ENCODE data around the gene HS6ST2. TPM values are rescaled to one million over a fixed set of nuclear protein-coding genes. Genes with fewer than 3 reads are reported as not detected.

The HS6ST2 gene
- total and polyA plus RNA-seq, 2 donors: 1.3 to 1.8 TPM

DNA sequence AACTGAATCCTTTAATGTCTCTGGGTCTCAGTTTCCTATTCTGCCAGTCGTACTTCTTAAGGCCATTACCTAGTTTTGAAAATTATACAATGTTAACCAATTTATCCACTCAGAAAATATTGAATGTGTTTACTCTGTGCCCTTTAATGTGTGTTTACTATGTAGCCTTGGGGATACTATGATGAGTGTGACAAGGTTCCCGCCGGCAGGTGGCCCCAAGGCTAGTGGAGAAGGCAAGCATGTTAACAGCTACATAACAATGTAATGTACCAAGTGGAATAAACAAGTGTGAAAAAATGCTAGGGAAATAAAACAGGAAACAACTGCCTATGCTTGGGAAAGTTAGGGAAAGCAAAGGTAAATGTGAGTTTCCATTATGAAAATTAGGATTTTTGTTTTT is 282.3 kb downstream of the HS6ST2 start:
- H3K4me3 ChIP-seq (ENCODE audit: low read length in 2 of 2): no peak overlapping the region
- no peak for DNase-seq (ENCODE audit: low read depth in 6 of 9, low spot score in 9 of 9)
- H3K4me1 ChIP-seq (ENCODE audit: control insufficient read depth in 2 of 2, insufficient read depth in 2 of 2, low read length in 2 of 2): no peaks in the 10 kb centered on the region
- H3K27me3 ChIP-seq (ENCODE audit: control insufficient read depth in 2 of 2, insufficient read depth in 1 of 2, low read length in 1 of 2): no peaks in the 10 kb centered on the region
- H3K27ac ChIP-seq (ENCODE audit: low read depth in 1 of 2, low read length in 1 of 2): no peak overlapping the region
- no peaks in the 10 kb centered on the region for H3K36me3 ChIP-seq (ENCODE audit: control insufficient read depth in 2 of 2, insufficient read depth in 2 of 2, low read length in 1 of 2)
- no peaks in the 10 kb centered on the region for H3K9me3 ChIP-seq (ENCODE audit: control insufficient read depth in 2 of 2, insufficient read depth in 1 of 2, low read length in 1 of 2)
- 98% methylated on average over 3 of the region's 3 CpGs for WGBS

DNA sequence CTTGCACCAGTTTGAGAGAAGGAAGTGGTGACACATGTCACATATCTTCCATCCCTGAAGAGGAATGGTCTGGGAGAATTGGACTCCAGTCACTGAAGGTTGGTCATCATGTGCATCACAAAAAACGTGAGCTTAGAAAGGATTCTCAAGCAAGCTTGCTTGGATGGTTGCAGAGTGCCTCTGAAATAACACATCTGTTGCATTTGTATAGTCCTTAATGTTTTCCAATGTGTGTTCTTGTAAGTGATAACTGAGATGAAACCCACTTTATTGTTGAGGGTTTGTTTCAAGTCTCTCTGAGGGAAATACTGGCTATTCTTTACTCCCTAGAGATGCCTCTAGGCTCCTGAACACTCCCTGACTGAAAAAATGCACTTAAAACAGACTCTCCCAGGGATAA is 285.1 kb downstream of the HS6ST2 start:
- Histone ChIP-seq H3K4me1 (ENCODE audit: control insufficient read depth in 2 of 2, insufficient read depth in 2 of 2, low read length in 2 of 2) (no peaks in the 10 kb centered on the region), H3K36me3 (ENCODE audit: control insufficient read depth in 2 of 2, insufficient read depth in 2 of 2, low read length in 1 of 2) (no peaks in the 10 kb centered on the region), H3K4me3 (ENCODE audit: low read length in 2 of 2) (no peak overlapping the region), H3K9me3 (ENCODE audit: control insufficient read depth in 2 of 2, insufficient read depth in 1 of 2, low read length in 1 of 2) (no peaks in the 10 kb centered on the region), H3K27me3 (ENCODE audit: control insufficient read depth in 2 of 2, insufficient read depth in 1 of 2, low read length in 1 of 2) (no peaks in the 10 kb centered on the region), H3K27ac (ENCODE audit: low read depth in 1 of 2, low read length in 1 of 2) (no peak overlapping the region)
- no peak for DNase-seq (ENCODE audit: low read depth in 6 of 9, low spot score in 9 of 9)
- 84% methylated on average over 1 of the region's 1 CpG for WGBS

DNA sequence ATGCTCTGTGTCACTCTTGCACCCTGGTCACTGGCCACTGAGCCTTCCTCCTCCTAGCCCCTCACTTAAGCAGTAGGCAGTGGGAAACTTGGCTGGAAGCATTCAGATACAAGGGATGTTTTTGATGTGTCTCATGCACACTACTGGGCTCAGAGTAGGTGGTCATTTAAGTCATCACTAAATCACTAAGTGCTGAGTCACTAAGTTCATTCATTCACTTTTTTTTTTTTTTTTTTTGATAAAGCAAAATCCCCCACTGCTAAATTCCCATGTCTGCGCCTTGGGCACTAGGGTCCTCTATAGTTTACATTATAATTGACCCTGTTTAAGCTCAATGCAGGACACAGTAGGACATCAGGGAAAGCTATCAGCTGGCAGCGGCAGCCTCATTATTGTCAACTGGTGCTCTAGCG is 287.2 kb downstream of the HS6ST2 start:
- no peak for DNase-seq (ENCODE audit: low read depth in 6 of 9, low spot score in 9 of 9)
- Histone ChIP-seq H3K9me3 (ENCODE audit: control insufficient read depth in 2 of 2, insufficient read depth in 1 of 2, low read length in 1 of 2) (no peaks in the 10 kb centered on the region), H3K27ac (ENCODE audit: low read depth in 1 of 2, low read length in 1 of 2) (no peak overlapping the region), H3K36me3 (ENCODE audit: control insufficient read depth in 2 of 2, insufficient read depth in 2 of 2, low read length in 1 of 2) (no peaks in the 10 kb centered on the region), H3K4me1 (ENCODE audit: control insufficient read depth in 2 of 2, insufficient read depth in 2 of 2, low read length in 2 of 2) (no peaks in the 10 kb centered on the region), H3K4me3 (ENCODE audit: low read length in 2 of 2) (no peak overlapping the region), H3K27me3 (ENCODE audit: control insufficient read depth in 2 of 2, insufficient read depth in 1 of 2, low read length in 1 of 2) (peaks cover 0 to 3% of the 10 kb centered on the region in 2 donors)
- WGBS: 95% methylated on average over 3 of the region's 3 CpGs

DNA sequence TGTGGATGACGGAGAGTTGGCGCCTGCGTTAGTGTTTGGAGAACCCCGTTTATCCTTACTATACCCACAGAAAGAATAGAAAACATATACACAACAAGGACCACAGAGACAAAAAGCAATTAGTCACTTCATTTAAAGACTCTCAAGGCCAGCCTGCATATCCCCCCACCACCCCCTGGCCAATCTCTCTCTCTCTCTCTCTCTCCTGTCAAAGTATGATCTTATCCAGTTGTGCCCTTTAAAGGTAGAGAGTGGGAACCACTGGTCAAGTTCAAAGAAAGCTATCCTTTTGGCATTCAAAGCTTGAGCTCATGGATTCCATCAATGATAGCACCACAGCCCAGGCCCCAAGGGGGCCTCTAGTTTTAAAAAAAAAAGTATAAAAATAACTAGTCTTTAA is 289.3 kb downstream of the HS6ST2 start:
- Histone ChIP-seq H3K4me1 (ENCODE audit: control insufficient read depth in 2 of 2, insufficient read depth in 2 of 2, low read length in 2 of 2) (no peaks in the 10 kb centered on the region), H3K27me3 (ENCODE audit: control insufficient read depth in 2 of 2, insufficient read depth in 1 of 2, low read length in 1 of 2) (peaks cover 0 to 3% of the 10 kb centered on the region in 2 donors), H3K27ac (ENCODE audit: low read depth in 1 of 2, low read length in 1 of 2) (no peak overlapping the region), H3K9me3 (ENCODE audit: control insufficient read depth in 2 of 2, insufficient read depth in 1 of 2, low read length in 1 of 2) (no peaks in the 10 kb centered on the region), H3K4me3 (ENCODE audit: low read length in 2 of 2) (no peak overlapping the region), H3K36me3 (ENCODE audit: control insufficient read depth in 2 of 2, insufficient read depth in 2 of 2, low read length in 1 of 2) (no peaks in the 10 kb centered on the region)
- DNase-seq (ENCODE audit: low read depth in 6 of 9, low spot score in 9 of 9): no peak
- 94% methylated on average over 4 of the region's 4 CpGs for WGBS

DNA sequence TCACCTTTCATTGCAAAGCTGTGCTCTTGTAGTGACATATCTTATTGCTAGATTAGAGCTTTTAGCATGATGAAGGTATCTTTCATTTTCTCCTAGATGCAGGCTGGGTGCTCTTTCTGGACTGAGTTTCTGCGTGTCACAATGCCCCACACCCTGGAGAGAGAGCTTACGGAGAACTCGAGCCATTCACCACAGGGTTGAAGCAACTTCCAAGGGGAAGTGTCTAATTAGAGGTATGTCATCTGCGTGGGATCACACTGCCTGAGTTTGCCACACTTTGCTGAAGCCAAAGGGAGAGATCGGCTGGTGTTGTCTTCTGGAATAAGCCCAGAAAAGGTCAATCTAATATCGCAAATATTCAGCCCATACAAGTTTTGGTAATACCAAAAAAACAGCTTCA is 290.3 kb downstream of the HS6ST2 start:
- Histone ChIP-seq H3K27ac (ENCODE audit: low read depth in 1 of 2, low read length in 1 of 2) (no peak overlapping the region), H3K4me1 (ENCODE audit: control insufficient read depth in 2 of 2, insufficient read depth in 2 of 2, low read length in 2 of 2) (no peaks in the 10 kb centered on the region), H3K4me3 (ENCODE audit: low read length in 2 of 2) (no peak overlapping the region), H3K36me3 (ENCODE audit: control insufficient read depth in 2 of 2, insufficient read depth in 2 of 2, low read length in 1 of 2) (no peaks in the 10 kb centered on the region), H3K27me3 (ENCODE audit: control insufficient read depth in 2 of 2, insufficient read depth in 1 of 2, low read length in 1 of 2) (peaks cover 0 to 3% of the 10 kb centered on the region in 2 donors), H3K9me3 (ENCODE audit: control insufficient read depth in 2 of 2, insufficient read depth in 1 of 2, low read length in 1 of 2) (no peaks in the 10 kb centered on the region)
- DNase-seq (ENCODE audit: low read depth in 6 of 9, low spot score in 9 of 9): no peak
- 93% methylated on average over 6 of the region's 6 CpGs for WGBS

DNA sequence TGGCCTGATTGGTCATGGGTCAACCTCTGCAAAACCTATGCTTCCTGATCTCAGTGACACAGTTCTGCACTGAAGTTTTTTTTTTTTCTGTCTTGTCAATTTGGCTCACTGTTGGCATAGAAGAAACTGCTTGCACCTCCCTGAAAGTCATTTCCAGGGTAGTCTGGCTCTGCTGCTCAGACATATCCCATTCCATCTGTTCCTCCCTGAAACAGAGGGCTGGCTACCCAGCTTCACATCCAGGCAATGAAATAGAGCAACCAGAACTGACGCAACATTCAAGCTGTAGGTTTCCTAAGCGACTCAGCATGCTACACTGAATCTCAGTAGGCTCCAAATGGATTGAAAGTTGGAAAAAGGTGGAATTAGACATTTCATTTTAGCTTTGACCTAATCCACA is 292.8 kb downstream of the HS6ST2 start:
- WGBS: 95% methylated on average over 2 of the region's 2 CpGs

DNA sequence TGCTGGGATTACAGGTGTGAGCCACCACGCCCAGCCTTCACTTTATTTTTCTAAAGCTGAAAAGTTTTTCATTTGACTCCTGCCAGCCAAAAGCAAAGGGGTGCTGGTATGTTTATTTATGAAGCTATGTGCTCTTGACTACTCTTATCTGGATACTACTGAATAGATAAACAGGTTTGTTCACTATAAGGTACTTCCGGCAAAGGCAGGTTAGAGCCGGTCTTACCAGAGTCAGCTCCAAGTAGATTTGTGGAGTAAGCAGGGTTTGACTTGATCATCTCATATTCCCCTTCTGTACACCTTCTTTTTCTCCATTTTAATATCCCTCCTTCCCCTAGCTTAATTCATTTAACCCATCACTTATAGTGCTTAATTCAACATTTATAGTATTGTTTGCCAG is 294.2 kb downstream of the HS6ST2 start:
- H3K4me1 ChIP-seq (ENCODE audit: control insufficient read depth in 2 of 2, insufficient read depth in 2 of 2, low read length in 2 of 2): no peaks in the 10 kb centered on the region

More for the DNA sequence above, 292.8 kb downstream of the HS6ST2 start:
- Histone ChIP-seq H3K4me3 (ENCODE audit: low read length in 2 of 2) (no peak overlapping the region), H3K9me3 (ENCODE audit: control insufficient read depth in 2 of 2, insufficient read depth in 1 of 2, low read length in 1 of 2) (no peaks in the 10 kb centered on the region), H3K4me1 (ENCODE audit: control insufficient read depth in 2 of 2, insufficient read depth in 2 of 2, low read length in 2 of 2) (no peaks in the 10 kb centered on the region), H3K27ac (ENCODE audit: low read depth in 1 of 2, low read length in 1 of 2) (no peak overlapping the region), H3K27me3 (ENCODE audit: control insufficient read depth in 2 of 2, insufficient read depth in 1 of 2, low read length in 1 of 2) (peaks cover 0 to 3% of the 10 kb centered on the region in 2 donors), H3K36me3 (ENCODE audit: control insufficient read depth in 2 of 2, insufficient read depth in 2 of 2, low read length in 1 of 2) (no peaks in the 10 kb centered on the region)
- DNase-seq (ENCODE audit: low read depth in 6 of 9, low spot score in 9 of 9): no peak

DNA sequence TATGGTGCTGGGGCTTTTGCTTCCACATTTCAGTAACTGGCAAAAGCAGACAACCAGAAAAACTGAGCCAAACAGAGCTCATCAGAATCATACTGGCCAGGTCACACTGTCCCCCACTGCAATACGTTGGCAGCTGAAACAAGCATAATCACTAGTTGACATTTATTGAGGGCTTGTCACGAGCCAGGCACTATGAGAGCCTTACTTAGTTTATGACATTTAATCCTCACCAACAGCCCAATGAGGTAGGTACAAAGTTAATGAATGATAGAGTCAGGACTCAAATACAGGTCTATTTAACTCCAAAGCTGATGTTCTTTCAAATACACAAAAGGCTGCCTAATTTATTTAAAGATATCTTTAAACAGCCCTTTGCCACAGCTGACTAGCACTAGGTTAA is 295.6 kb downstream of the HS6ST2 start:
- WGBS: 90% methylated on average over 2 of the region's 2 CpGs
- no peaks in the 10 kb centered on the region for H3K27me3 ChIP-seq (ENCODE audit: control insufficient read depth in 2 of 2, insufficient read depth in 1 of 2, low read length in 1 of 2)
- no peaks in the 10 kb centered on the region for H3K4me1 ChIP-seq (ENCODE audit: control insufficient read depth in 2 of 2, insufficient read depth in 2 of 2, low read length in 2 of 2)
- no peaks in the 10 kb centered on the region for H3K9me3 ChIP-seq (ENCODE audit: control insufficient read depth in 2 of 2, insufficient read depth in 1 of 2, low read length in 1 of 2)
- H3K36me3 ChIP-seq (ENCODE audit: control insufficient read depth in 2 of 2, insufficient read depth in 2 of 2, low read length in 1 of 2): no peaks in the 10 kb centered on the region
- H3K4me3 ChIP-seq (ENCODE audit: low read length in 2 of 2): no peak overlapping the region
- H3K27ac ChIP-seq (ENCODE audit: low read depth in 1 of 2, low read length in 1 of 2): no peak overlapping the region
- no peak for DNase-seq (ENCODE audit: low read depth in 6 of 9, low spot score in 9 of 9)

More for the DNA sequence above, 294.2 kb downstream of the HS6ST2 start:
- no peak for DNase-seq (ENCODE audit: low read depth in 6 of 9, low spot score in 9 of 9)
- no peaks in the 10 kb centered on the region for H3K36me3 ChIP-seq (ENCODE audit: control insufficient read depth in 2 of 2, insufficient read depth in 2 of 2, low read length in 1 of 2)
- H3K4me3 ChIP-seq (ENCODE audit: low read length in 2 of 2): no peak overlapping the region
- H3K9me3 ChIP-seq (ENCODE audit: control insufficient read depth in 2 of 2, insufficient read depth in 1 of 2, low read length in 1 of 2): no peaks in the 10 kb centered on the region
- no peak overlapping the region for H3K27ac ChIP-seq (ENCODE audit: low read depth in 1 of 2, low read length in 1 of 2)
- peaks cover 0 to 3% of the 10 kb centered on the region in 2 donors for H3K27me3 ChIP-seq (ENCODE audit: control insufficient read depth in 2 of 2, insufficient read depth in 1 of 2, low read length in 1 of 2)
- WGBS: 96% methylated on average over 3 of the region's 3 CpGs

DNA sequence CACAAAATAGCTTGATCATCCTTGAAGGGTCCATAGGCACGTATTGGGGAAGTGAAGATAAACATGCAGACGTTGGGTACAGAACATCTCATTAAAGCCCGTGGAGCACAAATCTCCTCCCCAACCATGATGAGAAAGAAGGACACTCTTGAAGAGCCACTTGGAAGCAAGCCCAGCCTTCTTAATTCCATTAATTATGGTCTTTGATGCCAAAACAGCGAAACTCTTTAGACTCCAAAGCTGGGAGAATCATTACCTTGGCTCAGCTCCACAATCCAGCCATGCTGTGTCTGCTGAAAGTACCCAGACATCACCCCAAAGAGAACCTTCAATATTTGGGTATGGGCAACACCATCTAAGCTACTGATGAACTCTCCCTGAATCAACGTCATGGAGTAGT is 300.6 kb downstream of the HS6ST2 start:
- WGBS: 95% methylated on average over 5 of the region's 5 CpGs
- Histone ChIP-seq H3K9me3 (ENCODE audit: control insufficient read depth in 2 of 2, insufficient read depth in 1 of 2, low read length in 1 of 2) (no peaks in the 10 kb centered on the region), H3K4me3 (ENCODE audit: low read length in 2 of 2) (no peak overlapping the region), H3K4me1 (ENCODE audit: control insufficient read depth in 2 of 2, insufficient read depth in 2 of 2, low read length in 2 of 2) (no peaks in the 10 kb centered on the region), H3K27ac (ENCODE audit: low read depth in 1 of 2, low read length in 1 of 2) (no peak overlapping the region), H3K27me3 (ENCODE audit: control insufficient read depth in 2 of 2, insufficient read depth in 1 of 2, low read length in 1 of 2) (no peaks in the 10 kb centered on the region), H3K36me3 (ENCODE audit: control insufficient read depth in 2 of 2, insufficient read depth in 2 of 2, low read length in 1 of 2) (no peaks in the 10 kb centered on the region)
- no peak for DNase-seq (ENCODE audit: low read depth in 6 of 9, low spot score in 9 of 9)

DNA sequence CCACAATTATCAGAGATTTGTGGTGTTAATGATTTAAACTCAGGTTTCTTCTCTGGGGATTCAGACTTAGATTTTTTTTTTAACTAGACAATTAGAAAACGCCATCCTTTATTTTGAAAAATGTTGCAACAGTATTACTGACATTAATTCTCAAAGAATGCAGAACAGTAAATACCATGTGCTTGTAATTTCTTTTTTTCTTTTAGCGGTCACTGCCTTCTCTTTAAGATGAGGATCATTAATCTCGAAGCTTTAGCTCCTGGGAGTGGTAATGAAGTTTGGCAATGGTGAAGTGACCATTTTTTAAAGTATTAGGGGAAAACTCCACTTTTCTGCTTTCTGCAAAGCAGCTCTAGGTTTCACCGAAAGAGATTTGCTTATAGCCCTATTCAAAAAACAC is 305.6 kb downstream of the HS6ST2 start:
- DNase-seq (ENCODE audit: low read depth in 6 of 9, low spot score in 9 of 9): no peak

More for the DNA sequence above, 305.6 kb downstream of the HS6ST2 start:
- H3K4me3 ChIP-seq (ENCODE audit: low read length in 2 of 2): no peak overlapping the region
- H3K36me3 ChIP-seq (ENCODE audit: control insufficient read depth in 2 of 2, insufficient read depth in 2 of 2, low read length in 1 of 2): no peaks in the 10 kb centered on the region
- H3K27ac ChIP-seq (ENCODE audit: low read depth in 1 of 2, low read length in 1 of 2): no peak overlapping the region
- no peaks in the 10 kb centered on the region for H3K9me3 ChIP-seq (ENCODE audit: control insufficient read depth in 2 of 2, insufficient read depth in 1 of 2, low read length in 1 of 2)
- H3K4me1 ChIP-seq (ENCODE audit: control insufficient read depth in 2 of 2, insufficient read depth in 2 of 2, low read length in 2 of 2): no peaks in the 10 kb centered on the region
- H3K27me3 ChIP-seq (ENCODE audit: control insufficient read depth in 2 of 2, insufficient read depth in 1 of 2, low read length in 1 of 2): no peaks in the 10 kb centered on the region
- 97% methylated on average over 4 of the region's 4 CpGs for WGBS
